ENCODE data around the gene ARHGEF3.
"Not testable (repeated sequence)": the region's sequence is repeated elsewhere in the genome, so short reads cannot be mapped to it uniquely, and the experiment has no call there.

Gene ARHGEF3

GRCh38 chr3:56720849-56721248 is 80.9 kb downstream of the ARHGEF3 start:
- TF ChIP-seq CTCF (conservative IDR thresholded peaks at IDR 0.05; ENCODE audit: control insufficient read depth, insufficient read depth, low read depth, low read length) = no peak
- DNase-seq (ENCODE audit: low read depth) = no peak
- no peak overlapping the region for H3K4me3 ChIP-seq (ENCODE audit: control insufficient read depth, low read depth, low read length)

- not testable (repeated sequence) for DNase-seq (ENCODE audit: low read depth); H3K4me3 ChIP-seq (ENCODE audit: control insufficient read depth, low read depth, low read length)
Observed at GRCh38 chr3:56718809-56719208, 82.9 kb downstream of the ARHGEF3 start.

GRCh38 chr3:56711344-56711743 is 90.4 kb downstream of the ARHGEF3 start:
- TF ChIP-seq CTCF (conservative IDR thresholded peaks at IDR 0.05; ENCODE audit: control insufficient read depth, insufficient read depth, low read depth, low read length) = no peak
- H3K4me3 ChIP-seq (ENCODE audit: control insufficient read depth, low read depth, low read length) = no peak overlapping the region
- no peak for DNase-seq (ENCODE audit: low read depth)

- DNase-seq (ENCODE audit: low read depth); H3K4me3 ChIP-seq (ENCODE audit: control insufficient read depth, low read depth, low read length): not testable (repeated sequence)
Observed at GRCh38 chr3:56707412-56707811, 94.3 kb downstream of the ARHGEF3 start.

GRCh38 chr3:56706629-56707028 is 95.1 kb downstream of the ARHGEF3 start:
- no peak for TF ChIP-seq CTCF (conservative IDR thresholded peaks at IDR 0.05; ENCODE audit: control insufficient read depth, insufficient read depth, low read depth, low read length)
- DNase-seq (ENCODE audit: low read depth) = no peak
- no peak overlapping the region for H3K4me3 ChIP-seq (ENCODE audit: control insufficient read depth, low read depth, low read length)

GRCh38 chr3:56704706-56705105 is 97.0 kb downstream of the ARHGEF3 start:
- H3K4me3 ChIP-seq (ENCODE audit: control insufficient read depth, low read depth, low read length) = no peak overlapping the region
- TF ChIP-seq CTCF (conservative IDR thresholded peaks at IDR 0.05; ENCODE audit: control insufficient read depth, insufficient read depth, low read depth, low read length) = no peak
- DNase-seq (ENCODE audit: low read depth) = no peak

- peak; percentile 88 for TF ChIP-seq CTCF (conservative IDR thresholded peaks at IDR 0.05; ENCODE audit: control insufficient read depth, insufficient read depth, low read depth, low read length)
Observed at GRCh38 chr3:56702490-56703315, 99.0 kb downstream of the ARHGEF3 start.

GRCh38 chr3:56700151-56700550 is 101.6 kb downstream of the ARHGEF3 start:
- no peak for DNase-seq (ENCODE audit: low read depth)
- no peak for TF ChIP-seq CTCF (conservative IDR thresholded peaks at IDR 0.05; ENCODE audit: control insufficient read depth, insufficient read depth, low read depth, low read length)
- no peak overlapping the region for H3K4me3 ChIP-seq (ENCODE audit: control insufficient read depth, low read depth, low read length)

More at GRCh38 chr3:56702490-56703315, 99.0 kb downstream of the ARHGEF3 start:
- no peak overlapping the region for H3K4me3 ChIP-seq (ENCODE audit: control insufficient read depth, low read depth, low read length)
- DNase-seq (ENCODE audit: low read depth) = peak; percentile 77
